GM21786 (cell line): ENCODE measurements around the gene CCDC134.
"Not testable (repeated sequence)": the region's sequence is repeated elsewhere in the genome, so short reads cannot be mapped to it uniquely, and the experiment has no call there.

Source experiments
- ATAC-seq: cut with Tn5 transposase; IDR thresholded peaks from one replicate; pipeline ENCODE4 v1.9.1; 2021; ENCODE audit not compliant: unreplicated experiment

Gene CCDC134

DNA sequence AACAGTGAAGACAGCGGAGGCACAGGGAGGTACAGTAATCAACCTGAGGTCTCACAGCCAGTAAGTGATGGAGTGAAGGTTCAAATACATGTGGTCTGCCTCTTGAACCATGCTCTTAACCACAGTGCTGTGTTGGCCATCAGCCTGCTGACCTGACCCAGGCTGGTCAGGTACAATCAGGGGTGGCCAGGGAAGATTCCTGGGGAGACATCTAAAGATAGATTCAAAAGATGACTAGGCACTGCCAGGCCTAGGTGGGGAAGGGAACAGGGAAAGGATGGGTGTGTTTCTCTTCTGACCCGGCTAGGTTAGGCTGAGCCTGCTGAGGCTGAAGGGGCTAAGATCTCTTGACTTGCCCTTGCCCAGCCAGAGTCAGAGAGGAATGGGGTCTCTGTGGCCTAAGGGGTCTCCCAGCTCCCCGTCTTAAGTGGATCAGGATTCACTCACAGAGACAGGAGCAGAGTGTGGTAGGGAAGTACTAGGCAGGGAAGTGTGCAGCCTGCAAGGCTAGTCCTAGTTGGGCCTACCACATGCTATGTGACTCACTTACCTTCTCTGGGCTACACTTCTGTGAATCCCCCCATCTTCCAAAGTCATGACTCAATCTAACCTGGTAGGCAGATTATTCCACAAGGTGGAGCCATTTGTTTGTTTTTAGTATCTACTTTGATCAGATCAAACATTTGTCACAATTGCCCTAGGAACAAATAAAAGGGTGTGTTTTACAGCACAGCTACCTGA lies 22.0 kb downstream of the CCDC134 start:
- ATAC-seq, result no peak

DNA sequence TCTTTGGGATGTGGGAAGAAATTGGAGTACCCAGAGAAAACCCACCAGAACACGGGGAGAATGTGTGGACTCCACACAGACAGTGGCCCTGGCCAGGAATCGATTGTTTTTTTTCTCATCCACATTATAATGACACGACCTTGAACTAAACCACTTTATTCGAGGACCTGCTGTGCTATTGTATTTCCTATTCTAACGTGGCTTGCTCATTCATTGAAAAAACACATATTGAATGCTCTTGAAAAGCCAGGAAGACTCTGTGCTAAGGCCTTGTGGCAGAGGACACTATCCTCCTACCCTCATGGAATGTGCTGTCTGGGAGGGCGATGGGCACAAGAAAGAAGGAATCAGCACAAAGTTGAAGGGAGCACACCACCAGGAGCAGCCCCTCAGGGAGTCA lies 23.3 kb downstream of the CCDC134 start:
- no peak for ATAC-seq

DNA sequence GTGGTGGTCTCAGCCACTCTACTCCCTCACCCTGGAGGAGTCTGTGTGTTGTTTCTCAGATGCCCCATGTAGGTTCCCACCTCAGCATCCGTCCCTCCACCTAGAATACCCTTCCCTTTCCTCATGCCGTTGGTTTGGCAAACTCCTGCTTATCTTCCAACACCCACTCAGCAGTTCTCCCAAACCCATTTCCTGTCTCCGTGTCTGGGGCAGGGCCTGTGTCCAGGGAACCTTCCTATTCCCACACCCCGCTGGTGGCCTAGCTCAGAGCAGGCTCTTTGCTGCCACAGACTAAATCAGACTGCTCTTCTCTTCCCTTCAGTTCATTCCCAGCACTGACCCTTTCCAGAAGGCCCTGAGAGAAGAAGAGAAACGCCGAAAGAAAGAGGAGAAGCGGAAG lies 24.9 kb downstream of the CCDC134 start:
- no peak for ATAC-seq

DNA sequence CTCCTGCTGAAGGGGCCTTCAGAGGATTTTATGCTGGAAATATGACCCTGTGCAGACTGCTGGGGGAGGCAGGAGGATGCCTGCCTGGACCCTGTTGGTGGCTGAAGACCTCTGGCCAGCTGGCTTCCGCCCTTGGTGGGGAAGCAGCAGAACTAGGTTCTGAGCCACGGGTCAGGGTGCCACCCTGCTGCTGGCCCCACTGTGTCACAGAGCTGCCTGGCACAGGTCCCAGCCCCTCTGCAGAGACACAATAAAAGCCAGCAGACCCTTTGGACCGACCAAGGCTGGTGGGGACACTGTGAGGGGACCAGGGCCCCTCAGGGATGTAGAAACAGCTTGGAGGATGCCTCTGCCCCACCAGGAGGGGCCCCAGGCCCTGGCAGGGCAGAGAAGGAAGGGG lies 25.5 kb downstream of the CCDC134 start:
- no peak for ATAC-seq

DNA sequence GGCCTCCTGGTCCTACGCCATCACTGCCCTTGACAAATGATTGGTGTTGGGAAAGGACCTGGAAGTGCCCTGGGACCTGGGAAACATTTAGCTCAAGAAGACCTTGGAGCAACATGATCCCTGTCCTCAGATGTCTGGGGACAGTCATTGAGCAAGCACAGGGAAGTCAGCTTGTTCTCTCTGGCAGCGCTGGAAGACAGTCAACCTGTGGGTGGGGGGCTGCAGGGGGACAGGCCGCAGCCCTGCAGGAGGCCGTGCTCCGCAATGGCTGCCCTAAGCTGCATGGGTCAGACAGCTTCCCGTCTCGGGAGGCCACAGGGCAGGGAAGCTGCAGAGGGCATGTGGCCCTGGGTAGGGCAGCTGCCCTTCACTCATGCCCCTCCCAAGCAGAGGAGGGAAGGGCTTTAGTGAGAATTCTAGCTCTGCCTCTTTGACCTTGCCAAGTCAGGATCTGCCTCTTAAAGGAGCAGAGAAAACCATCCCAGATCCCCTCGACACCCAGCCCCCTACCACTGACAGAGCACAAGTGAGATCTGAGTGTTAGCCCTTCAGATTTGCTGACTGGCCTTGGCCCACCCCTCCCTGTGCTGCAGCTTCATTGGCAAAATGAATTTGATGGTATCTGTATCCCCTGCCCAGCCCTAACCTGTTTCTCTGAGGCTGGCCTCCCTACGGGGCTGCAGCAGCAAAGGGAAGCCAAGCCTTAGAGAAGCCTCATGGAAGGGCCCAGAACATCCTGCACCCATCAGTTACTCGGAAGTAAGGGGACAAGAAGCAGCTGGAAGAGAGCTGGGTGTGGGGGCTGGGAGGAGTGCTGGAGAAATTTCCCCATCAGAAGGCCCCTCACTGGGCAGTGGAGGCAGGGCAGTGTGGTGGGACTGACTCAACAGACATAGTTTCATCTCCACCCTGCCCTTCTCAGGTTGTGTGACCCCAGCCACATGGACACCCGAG lies 26.2 kb downstream of the CCDC134 start:
- ATAC-seq, result no peak

DNA sequence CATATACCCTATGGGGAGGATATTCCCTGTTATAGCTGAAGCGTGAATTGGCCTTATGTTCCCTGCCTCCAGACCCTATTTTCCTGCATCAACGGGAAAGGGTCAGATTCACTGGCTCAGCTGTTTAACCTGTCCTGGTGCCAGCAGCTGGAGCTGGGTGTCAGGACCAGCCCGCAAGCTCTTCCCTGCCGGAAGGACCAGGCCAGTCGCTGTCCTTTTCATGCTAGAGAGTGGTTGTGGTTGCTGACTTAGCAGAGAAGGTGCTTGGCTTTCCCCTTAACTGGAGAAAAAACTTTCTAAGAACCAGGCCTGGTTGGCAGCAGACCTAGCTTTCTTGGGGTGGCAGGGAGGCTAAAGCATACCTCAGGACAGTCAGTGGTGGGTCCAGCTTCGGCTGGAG lies 27.2 kb downstream of the CCDC134 start:
- ATAC-seq, result no peak

DNA sequence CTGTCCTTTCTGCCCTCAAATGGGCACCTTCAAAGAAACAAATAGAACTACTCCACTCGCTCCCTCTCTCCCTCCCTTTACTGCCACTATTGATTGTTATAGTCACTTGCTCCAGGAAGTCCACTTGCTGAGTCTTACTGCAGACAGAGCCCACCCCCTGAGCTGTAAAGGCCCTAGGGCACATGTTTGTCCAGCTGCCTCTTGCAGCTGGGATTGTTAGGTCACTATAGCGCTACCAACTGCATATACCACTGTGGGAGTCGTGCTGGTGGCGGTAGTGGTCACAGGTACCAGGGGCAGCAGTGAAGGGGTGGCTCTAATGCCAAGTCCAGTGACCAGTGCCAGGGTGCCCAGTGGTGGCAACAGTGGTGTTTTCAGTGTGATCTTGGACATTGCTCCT lies 28.0 kb downstream of the CCDC134 start:
- ATAC-seq, result no peak

DNA sequence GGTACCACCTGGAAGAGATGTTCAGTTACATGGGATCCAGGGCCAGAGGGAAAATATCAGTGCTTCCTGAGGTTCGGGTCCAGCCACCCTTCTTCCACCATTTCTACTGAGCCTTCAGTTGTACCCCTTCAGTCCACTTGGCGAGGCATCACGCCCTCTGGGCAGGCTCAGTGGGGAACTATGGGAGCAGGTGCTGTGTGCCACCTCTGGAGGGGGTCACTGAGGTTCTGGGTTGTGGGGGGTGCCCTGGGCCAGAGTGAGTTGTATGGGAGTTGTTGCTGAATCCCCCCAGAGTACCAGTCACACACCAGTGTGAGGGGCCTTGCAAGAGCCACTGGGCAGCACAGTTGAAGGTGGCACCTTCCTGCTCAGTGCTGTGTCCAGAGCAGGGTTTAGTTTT lies 29.7 kb downstream of the CCDC134 start:
- no peak for ATAC-seq

DNA sequence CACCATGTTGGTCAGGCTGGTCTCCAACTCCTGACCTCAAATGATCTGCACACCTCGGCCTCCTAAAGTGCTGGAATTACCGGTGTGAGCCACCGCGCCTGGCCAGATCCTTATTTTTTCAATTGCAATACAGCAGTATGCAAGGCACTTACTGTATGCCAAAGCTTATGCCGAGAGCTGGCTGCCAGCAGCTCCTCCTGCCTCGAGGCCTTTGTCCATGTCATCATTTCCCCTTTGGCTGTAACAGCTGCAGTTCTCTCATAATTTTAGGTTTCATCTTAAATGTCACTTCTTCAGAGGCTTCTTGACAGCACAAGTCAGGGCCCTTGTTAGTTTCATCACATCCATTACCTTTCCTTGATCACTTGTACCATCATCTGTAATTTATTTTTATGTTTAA lies 30.9 kb downstream of the CCDC134 start:
- no peak for ATAC-seq

DNA sequence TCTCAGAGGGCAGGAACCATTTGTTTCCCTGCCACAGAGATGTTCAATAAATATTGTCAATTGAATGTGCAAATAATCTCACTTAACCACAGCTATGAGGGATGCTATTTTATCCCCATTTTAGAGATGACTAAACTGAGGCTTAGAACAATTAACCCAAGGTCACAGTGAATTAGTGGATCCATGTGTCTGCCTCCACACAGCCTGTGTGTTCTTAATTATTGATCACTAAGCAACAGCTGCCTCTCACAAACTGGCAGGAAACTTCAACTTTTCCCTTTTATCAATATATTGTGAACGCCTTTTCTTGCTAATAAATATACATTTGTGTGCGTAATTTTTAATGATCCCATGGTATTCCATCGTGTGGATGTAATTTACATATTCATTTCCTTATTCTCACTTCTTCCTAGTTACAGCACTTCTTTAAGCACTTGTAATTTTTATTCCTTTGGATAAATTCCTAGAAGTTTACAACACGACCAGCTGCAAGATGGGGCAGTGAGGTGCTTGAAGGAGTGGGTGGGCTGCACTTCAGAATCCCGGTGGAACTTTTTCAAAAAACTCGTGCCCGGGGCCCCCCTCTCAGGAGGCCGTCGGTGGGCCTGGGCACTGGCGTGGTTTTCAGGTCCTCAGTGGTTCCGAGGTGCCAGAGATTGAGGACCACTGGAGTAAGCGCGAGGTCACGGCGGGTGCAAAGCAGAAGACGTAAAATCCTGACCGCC lies 31.5 kb downstream of the CCDC134 start:
- no peak for ATAC-seq

DNA sequence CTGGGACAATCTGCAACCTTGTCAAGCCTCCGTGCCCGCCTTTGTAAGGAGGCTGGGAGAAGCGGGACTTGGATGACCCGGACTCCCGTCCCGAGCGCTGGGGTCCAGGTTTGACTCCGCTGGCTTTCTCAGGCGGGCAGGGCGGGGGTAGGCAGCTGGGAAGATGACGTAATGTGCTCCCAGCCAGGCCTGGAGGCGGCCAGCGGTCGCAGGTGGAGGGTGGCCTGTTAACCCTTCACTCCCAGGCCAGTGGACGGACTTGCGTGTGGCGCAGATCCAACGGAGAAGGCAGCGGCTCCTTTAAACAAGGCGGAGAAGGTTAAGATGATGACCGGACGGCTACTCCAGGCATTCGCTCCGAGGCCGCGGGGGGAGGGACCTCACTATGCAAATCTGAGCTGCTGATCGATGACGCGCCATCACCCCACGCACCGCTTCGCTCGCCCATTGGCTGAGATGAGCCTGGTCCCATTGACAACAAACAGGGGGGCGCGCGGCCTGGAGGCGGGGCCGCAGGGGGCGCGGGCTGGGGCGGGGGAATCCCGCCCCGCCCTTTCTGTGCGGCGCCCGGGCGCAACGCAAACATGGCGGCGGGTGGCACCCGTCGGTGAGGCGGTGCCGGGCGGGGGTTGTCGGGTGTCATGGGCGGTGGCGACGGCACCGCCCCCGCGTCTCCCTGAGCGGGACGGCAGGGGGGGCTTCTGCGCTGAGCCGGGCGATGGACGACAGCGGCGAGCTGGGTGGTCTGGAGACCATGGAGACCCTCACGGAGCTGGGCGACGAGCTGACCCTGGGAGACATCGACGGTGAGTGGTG lies 32.3 kb downstream of the CCDC134 start, which contains the start of gene SREBF2:
TSS of gene SREBF2 (plus strand) at position 553 of the 816 bp plus-strand sequence. CDS start at position 719, 166 bp downstream.
- ATAC-seq, result peak; percentile 86

DNA sequence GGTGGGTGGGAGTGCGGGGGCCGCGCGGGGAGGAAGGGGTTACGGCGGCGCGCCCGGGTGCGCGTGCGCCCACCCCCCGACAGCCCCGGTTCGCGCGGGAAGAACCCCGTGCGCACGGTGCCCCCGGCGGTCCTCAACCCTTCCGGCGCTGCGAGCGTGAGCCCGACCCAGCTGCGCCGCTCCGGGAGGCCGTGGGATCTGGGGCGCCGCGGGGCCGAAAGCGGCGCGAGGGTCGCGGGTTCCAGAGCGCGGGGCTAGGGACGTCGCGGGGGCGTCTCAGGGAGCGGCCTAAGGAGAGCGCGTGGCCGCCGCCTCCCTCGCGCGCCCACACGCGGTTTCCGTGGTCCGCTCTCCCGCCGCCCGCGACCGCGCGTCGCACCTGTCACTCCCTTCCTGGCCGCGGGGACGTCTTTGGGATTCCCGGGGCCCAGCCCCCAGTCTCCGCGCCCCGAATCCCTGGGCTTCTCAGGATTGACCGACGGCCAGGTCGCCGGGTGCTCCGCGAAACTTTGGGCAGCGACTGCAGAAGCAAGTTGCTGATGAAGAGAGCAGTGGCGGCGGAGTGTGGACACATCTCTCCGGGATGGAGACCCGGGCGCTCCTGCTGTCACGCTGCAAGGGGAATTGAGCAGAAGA lies 33.0 kb downstream of the CCDC134 start:
- no peak for ATAC-seq

DNA sequence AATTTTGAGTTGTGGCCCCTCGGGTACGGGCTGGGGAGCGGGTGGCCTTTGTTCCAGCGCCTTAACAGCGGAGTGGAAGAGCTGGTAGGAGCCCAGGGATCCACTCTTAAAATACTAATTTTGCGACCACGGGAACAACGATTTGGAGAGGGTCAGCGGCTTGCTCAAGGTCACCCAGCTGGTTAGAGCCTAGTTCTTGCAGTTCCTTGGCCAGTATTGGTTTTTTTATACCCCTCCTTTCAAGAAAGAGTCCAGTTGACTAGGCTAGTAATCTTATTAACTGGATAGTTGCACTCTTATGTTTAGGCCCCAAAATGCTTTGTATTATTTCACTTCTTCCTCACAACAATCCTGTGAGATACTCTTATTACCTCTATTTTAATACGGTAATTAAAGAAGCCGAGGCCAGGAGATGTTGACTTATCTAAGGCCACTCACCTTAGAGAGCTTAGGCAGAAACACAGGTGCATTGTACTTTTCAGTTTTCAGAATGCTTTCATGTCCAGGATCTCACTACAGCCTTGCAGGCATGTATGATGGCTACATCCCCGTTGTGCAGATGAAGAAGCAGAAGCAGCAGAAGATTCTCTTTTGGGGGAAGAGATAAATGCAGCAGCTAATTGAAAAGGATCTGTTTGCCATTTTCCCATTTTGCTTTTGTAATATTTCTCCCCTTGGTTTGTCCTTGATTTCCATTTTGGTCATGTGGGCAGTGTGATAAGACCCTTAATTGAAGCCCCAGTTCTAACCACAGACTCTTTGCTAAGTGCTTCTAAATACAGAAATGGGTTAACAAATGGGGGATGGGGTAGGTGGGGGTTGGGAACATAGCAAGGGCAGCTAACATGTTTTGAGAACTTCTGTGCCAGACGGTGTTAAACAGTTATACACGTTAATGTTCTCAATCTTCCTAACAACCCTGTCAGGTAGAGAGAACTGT lies 33.8 kb downstream of the CCDC134 start:
- no peak for ATAC-seq

DNA sequence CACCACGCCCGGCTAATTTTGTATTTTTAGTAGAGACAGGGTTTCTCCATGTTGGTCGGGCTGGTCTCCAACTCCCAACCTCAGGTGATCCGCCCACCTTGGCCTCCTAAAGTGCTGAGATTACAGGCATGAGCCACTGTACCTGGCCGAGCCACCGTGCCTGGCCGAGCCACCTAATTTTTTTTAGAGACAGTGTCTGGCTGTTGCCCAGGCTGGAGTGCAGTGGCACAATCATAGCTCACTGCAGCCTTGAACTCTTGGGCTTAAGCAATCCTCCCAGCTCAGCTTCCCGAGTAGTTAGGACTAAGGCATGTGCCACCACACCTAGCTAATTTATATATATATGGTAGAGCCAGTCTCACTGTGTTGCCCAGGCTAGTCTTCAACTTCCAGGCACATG lies 35.0 kb downstream of the CCDC134 start:
- not testable (repeated sequence) for ATAC-seq

DNA sequence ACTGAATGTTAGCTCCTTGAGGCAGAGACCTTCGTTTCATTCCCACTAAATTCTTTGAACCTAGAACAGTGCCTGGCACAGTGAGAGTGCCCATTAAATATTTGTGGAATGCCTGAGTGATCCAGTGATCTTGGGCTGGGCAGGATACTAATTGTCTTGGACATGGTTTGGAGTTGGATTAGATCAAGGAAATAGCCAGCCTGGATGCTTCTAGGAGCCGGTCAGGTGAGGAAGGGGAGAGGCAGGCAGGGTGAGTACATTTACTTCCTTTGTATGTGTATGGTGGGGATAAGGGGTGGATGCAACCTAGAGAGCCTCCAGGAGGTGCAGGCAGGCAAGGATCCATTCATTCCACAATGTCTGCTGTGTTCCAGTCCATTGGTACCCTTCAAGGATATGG lies 36.1 kb downstream of the CCDC134 start:
- no peak for ATAC-seq

DNA sequence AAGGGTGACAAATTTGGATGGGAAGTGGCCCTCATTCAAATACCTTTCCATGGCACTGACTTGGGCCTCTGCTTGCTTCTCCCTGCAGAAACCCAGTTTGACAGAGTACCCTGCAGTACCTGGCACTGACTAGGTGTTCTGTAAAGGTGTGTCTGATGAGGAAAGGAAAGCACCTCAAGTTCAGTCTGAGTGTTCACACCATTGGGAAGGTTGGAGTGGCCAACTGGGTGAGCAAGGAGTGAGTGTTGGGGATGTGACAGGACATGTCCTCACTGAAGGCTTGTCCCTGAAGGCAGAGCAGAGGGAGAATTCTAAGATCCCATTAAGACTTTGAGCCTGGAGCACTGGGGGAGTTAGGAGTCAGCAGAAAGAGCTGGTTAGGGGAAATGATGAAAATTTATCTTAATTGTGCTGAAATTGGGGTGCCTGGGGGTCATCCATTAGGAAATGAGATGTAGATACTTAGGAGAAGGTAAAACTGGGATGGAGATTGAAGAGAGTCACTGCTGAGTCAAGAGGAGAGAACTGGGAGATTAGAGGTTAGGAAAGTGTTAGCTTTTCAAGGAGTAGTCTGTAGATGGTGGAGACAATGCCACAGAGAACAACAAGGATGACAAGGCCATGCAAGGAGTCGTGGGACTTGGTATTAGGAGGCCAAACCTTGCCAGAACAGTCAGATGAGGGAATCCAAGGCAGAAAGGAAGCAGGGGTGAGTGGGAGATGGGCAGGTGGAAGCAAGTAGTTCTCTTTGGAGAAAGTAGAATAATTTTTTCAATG lies 38.6 kb downstream of the CCDC134 start:
- ATAC-seq, result no peak

DNA sequence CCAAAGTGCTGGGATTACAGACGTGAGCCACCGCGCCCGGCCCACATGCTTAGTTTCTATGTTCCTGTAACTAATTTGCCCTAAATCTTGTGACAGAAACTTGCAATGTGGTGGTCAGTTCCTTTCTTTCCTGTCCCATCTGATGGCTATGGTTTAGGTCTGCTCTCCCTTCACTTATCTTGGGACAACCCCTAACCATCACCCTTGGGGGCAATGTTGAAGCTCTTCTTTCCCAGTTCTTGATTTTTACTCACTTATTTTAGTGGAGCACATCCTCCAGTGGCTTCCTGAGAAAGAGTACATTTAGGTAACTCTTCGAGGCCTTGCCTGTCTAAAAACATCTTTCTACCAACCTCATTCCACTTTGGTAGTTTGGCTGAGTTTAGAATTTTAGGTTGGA lies 39.7 kb downstream of the CCDC134 start:
- ATAC-seq, result no peak

DNA sequence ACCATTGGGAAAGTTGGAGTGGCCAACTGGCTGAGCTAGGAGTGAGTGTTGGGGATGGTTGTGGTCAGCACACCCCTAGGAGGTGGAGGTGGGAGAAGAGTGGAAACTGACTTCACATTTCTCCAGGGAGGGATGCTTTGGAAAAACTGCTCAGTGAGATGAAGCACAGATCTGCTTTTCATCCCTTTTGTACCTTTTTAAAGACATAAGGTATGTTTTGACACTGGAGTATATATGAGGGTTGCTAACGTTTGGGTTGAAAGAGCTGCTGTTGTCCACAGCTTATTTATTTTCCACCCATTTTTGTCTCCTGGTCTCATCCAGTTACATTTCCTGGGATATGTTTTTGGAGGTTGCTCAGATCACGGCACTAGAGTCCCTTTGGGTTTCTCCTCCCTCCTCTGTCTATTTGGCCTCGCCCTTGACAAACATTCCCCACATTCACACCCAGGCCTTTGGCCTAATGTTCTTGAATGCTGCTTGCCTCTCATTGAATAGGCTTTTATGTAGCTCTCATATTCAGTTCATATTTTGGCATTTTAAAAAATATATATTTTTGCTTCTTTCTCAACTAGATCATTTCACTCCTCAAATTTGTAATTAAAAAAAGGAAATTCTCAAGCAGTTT lies 40.7 kb downstream of the CCDC134 start:
- ATAC-seq, result no peak
